Hair follicle dermal papilla cell (primary cell): Measurements from ENCODE around the gene BBS12. TPM values are rescaled to one million over a fixed set of nuclear protein-coding genes. Genes with fewer than 3 reads are reported as not detected.

Source experiments
- total RNA-seq: library from RNA; depleted of rRNA; stranded (reverse); fragments of >200 nt; gene quantifications from 2 replicates; pipeline ENCODE4 v1.2.3, GENCODE V29; 2012

BBS12 gene
- 6.2 and 6.6 TPM in 2 replicates for total RNA-seq

GRCh38 chr4:122732329-122733026 lies at the start of gene BBS12:
TSS of gene BBS12 (plus strand) at chr4:122732704. CDS start at chr4:122741893, 9,189 bp downstream.

Other genes with a start within 250 kb of the BBS12 start
- not detected in 2 replicates for gene IL21, start 111.6 kb upstream of the BBS12 start, total RNA-seq
- 107 and 123 TPM in 2 replicates for gene FGF2, start 94.1 kb downstream of the BBS12 start, total RNA-seq
- gene NUDT6, start 189.9 kb downstream of the BBS12 start, total RNA-seq, result 4.1 and 4.4 TPM in 2 replicates